ENCODE results near the gene CABLES2.

The CABLES2 gene

GRCh38 chr20:62368976-62369814, 37.9 kb downstream of the CABLES2 start:
- DNase-seq, result peak; percentile 63

- no peak for DNase-seq
Observed at GRCh38 chr20:62368392-62368975, 38.6 kb downstream of the CABLES2 start.

GRCh38 chr20:62367633-62368391, 39.3 kb downstream of the CABLES2 start:
- no peak for DNase-seq

- DNase-seq, result peak; percentile 33
Observed at GRCh38 chr20:62367136-62367632, 39.9 kb downstream of the CABLES2 start, which contains the start of gene LAMA5. Gene LAMA5 (minus strand): TSS chr20:62367312. CDS start chr20:62367245, 67 bp downstream.

- no peak for DNase-seq
Observed at GRCh38 chr20:62366370-62367135, 40.5 kb downstream of the CABLES2 start.

- DNase-seq, result no peak
Observed at GRCh38 chr20:62365814-62366369, 41.2 kb downstream of the CABLES2 start.

GRCh38 chr20:62364911-62365736, 42.0 kb downstream of the CABLES2 start:
- DNase-seq, result no peak

- DNase-seq, result no peak
Observed at GRCh38 chr20:62363920-62364851, 42.9 kb downstream of the CABLES2 start.

GRCh38 chr20:62362991-62363919, 43.8 kb downstream of the CABLES2 start:
- DNase-seq, result no peak

- DNase-seq, result no peak
Observed at GRCh38 chr20:62362590-62362940, 44.5 kb downstream of the CABLES2 start.

GRCh38 chr20:62361799-62362589, 45.1 kb downstream of the CABLES2 start:
- no peak for DNase-seq

- DNase-seq, result no peak
Observed at GRCh38 chr20:62360854-62361798, 46.0 kb downstream of the CABLES2 start.

GRCh38 chr20:62359491-62360121, 47.5 kb downstream of the CABLES2 start:
- peak; percentile 37 for DNase-seq

GRCh38 chr20:62359043-62359490, 48.0 kb downstream of the CABLES2 start:
- no peak for DNase-seq

- DNase-seq, result no peak
Observed at GRCh38 chr20:62358171-62359042, 48.7 kb downstream of the CABLES2 start.
